ENCODE results near the gene DDX56. TPM values are rescaled to one million over a fixed set of nuclear protein-coding genes. Genes with fewer than 3 reads are reported as not detected.
A peak's percentile ranks its signal among the peaks of the same experiment; 100 is the strongest.

DDX56 gene
- total RNA-seq, 1 donor from 2014 or later, result 75.6 TPM

- no peaks in the 10 kb centered on the region for H3K9me3 ChIP-seq (ENCODE audit: insufficient read depth, low read depth, low read length)
Measured at GRCh38 chr7:44581879-44582603, 8.3 kb upstream of the DDX56 start, which contains the start of gene TMED4. TSS of gene TMED4 (minus strand) at chr7:44582231. CDS start at chr7:44582206, 25 bp downstream.

DNA sequence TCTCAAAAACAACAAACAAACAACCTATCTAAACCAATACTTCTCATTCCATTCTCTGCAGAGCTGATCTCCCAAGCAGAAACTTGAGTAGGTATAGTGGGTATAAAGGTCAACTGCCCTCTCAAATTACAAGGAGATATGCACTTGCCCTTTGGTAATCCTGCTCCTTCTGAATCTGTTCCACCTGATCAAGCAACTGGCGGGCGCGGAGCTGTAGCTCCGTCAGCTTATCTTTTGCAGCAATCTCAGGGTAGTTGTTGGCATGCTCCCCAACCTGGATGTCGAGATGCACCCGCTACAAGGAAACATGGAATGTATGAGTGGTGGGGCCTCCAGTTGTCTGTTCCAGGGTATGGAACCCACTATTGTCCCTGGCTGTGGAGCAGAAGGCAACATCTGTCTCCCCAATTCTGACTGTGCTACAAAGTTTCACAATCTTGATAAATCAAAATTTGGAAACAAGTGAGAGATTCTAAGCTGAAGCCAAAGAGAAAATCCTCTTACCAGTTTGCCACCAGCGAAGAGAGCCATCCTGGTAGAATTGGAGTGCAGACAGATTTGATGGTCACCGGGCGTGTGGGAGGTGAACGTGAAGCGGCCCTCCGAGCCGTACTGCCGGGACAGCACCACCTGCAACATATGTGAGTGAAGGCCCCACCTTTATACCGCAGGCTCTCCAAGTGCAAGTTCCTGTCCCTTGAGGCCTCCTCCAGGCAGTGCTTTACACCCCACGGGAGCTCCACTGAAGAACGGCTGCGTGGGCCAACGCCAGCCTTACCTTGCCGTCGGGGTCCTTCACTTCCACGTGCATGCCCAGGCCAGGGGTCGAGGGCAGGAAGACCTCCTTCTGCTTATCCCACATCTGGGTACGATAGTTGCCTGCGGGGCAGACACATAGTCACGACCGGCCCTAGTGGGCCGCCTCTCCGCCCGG is 7.5 kb upstream of the DDX56 start:
- no peaks in the 10 kb centered on the region for H3K27me3 Mint-ChIP-seq (ENCODE audit: low read depth, unreplicated experiment)
- H2AFZ ChIP-seq (ENCODE audit: low read depth, low read length), result peak overlapping the region; percentile 97
- H3K4me3 ChIP-seq (ENCODE audit: insufficient read depth, low read depth, low read length), result peak overlapping the region; percentile 77
- peaks cover 5% of the 10 kb centered on the region for H3K4me1 ChIP-seq (ENCODE audit: insufficient read depth, low read length)
- H3K27me3 ChIP-seq (ENCODE audit: insufficient read depth, low read length), result no peaks in the 10 kb centered on the region
- peak overlapping the region; percentile 14 for H3K27ac Mint-ChIP-seq (ENCODE audit: unreplicated experiment)
- H3K9me3 Mint-ChIP-seq (ENCODE audit: unreplicated experiment), result no peaks in the 10 kb centered on the region
- H3K4me3 Mint-ChIP-seq (ENCODE audit: unreplicated experiment), result peak overlapping the region; percentile 87
- H3K9me3 ChIP-seq (ENCODE audit: insufficient read depth, low read depth, low read length), result no peaks in the 10 kb centered on the region
- H4K20me1 ChIP-seq (ENCODE audit: insufficient read depth, low read length), result peaks cover 11% of the 10 kb centered on the region
- peaks cover 18% of the 10 kb centered on the region for H3K36me3 ChIP-seq (ENCODE audit: insufficient read depth, low read length)
- H3K79me2 ChIP-seq (ENCODE audit: insufficient read depth, low read length), result peaks cover 36% of the 10 kb centered on the region
- H3K4me2 ChIP-seq (ENCODE audit: low read length), result peak overlapping the region; percentile 91
- TF ChIP-seq EZH2 (IDR thresholded peaks at IDR 0.05; ENCODE audit: insufficient read depth, low read length), result no peak
- TF ChIP-seq, protein P1, sequence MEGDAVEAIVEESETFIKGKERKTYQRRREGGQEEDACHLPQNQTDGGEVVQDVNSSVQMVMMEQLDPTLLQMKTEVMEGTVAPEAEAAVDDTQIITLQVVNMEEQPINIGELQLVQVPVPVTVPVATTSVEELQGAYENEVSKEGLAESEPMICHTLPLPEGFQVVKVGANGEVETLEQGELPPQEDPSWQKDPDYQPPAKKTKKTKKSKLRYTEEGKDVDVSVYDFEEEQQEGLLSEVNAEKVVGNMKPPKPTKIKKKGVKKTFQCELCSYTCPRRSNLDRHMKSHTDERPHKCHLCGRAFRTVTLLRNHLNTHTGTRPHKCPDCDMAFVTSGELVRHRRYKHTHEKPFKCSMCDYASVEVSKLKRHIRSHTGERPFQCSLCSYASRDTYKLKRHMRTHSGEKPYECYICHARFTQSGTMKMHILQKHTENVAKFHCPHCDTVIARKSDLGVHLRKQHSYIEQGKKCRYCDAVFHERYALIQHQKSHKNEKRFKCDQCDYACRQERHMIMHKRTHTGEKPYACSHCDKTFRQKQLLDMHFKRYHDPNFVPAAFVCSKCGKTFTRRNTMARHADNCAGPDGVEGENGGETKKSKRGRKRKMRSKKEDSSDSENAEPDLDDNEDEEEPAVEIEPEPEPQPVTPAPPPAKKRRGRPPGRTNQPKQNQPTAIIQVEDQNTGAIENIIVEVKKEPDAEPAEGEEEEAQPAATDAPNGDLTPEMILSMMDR (IDR thresholded peaks at IDR 0.05; ENCODE audit: insufficient read depth, low read depth, low read length), result no peak
- peaks cover 9% of the 10 kb centered on the region for H3K4me1 Mint-ChIP-seq (ENCODE audit: low read depth, unreplicated experiment)
- H3K36me3 Mint-ChIP-seq (ENCODE audit: low read depth, unreplicated experiment), result peaks cover 8% of the 10 kb centered on the region
- FAIRE-seq (no peak), DNase-seq (ENCODE audit: low read depth) (no peak)
- H3K9ac ChIP-seq (ENCODE audit: low read length), result peak overlapping the region; percentile 90
- peak overlapping the region; percentile 64 for H3K27ac ChIP-seq (ENCODE audit: low read depth, low read length)

More at GRCh38 chr7:44581879-44582603, 8.3 kb upstream of the DDX56 start, which contains the start of gene TMED4:
- Histone ChIP-seq H3K4me3 (ENCODE audit: insufficient read depth, low read depth, low read length) (peak within 1 kb of the TSS; percentile 77), H3K27me3 (ENCODE audit: insufficient read depth, low read length) (no peaks in the 10 kb centered on the region), H3K4me1 (ENCODE audit: insufficient read depth, low read length) (peaks cover 5% of the 10 kb centered on the region), H3K9ac (ENCODE audit: low read length) (peak within 1 kb of the TSS; percentile 90), H4K20me1 (ENCODE audit: insufficient read depth, low read length) (peaks cover 11% of the 10 kb centered on the region), H3K4me2 (ENCODE audit: low read length) (peak within 1 kb of the TSS; percentile 91), H2AFZ (ENCODE audit: low read depth, low read length) (peak within 1 kb of the TSS; percentile 97), H3K36me3 (ENCODE audit: insufficient read depth, low read length) (peaks cover 17% of the 10 kb centered on the region), H3K79me2 (ENCODE audit: insufficient read depth, low read length) (peaks cover 34% of the 10 kb centered on the region), H3K27ac (ENCODE audit: low read depth, low read length) (peak within 1 kb of the TSS; percentile 93)
- Mint-ChIP-seq H3K36me3 (ENCODE audit: low read depth, unreplicated experiment) (peaks cover 8% of the 10 kb centered on the region), H3K4me1 (ENCODE audit: low read depth, unreplicated experiment) (peaks cover 8% of the 10 kb centered on the region), H3K4me3 (ENCODE audit: unreplicated experiment) (peak within 1 kb of the TSS; percentile 87), H3K27ac (ENCODE audit: unreplicated experiment) (peak within 1 kb of the TSS; percentile 90), H3K27me3 (ENCODE audit: low read depth, unreplicated experiment) (no peaks in the 10 kb centered on the region), H3K9me3 (ENCODE audit: unreplicated experiment) (no peaks in the 10 kb centered on the region)
- TF ChIP-seq EZH2 (IDR thresholded peaks at IDR 0.05; ENCODE audit: insufficient read depth, low read length), result no peak
- TF ChIP-seq, protein P1 (IDR thresholded peaks at IDR 0.05; ENCODE audit: insufficient read depth, low read depth, low read length), result no peak
- DNase-seq (ENCODE audit: low read depth) (peak; percentile 93), FAIRE-seq (no peak)
